22Rv1 (cell line): ENCODE data around the gene C12orf75.

Experiments used
- ZFX ChIP-seq: fragments of 450-650 bp; IDR thresholded peaks from 2 replicates; pipeline ENCODE4 v1.6.1; 2017; ENCODE audit warnings: antibody characterized with exemption, borderline replicate concordance
- TF ChIP-seq, protein P1 (sequence below): fragments of 450-650 bp; IDR thresholded peaks from 2 replicates; pipeline ENCODE4 v1.5.1; 2017; ENCODE audit warnings: mild to moderate bottlenecking

DNA sequence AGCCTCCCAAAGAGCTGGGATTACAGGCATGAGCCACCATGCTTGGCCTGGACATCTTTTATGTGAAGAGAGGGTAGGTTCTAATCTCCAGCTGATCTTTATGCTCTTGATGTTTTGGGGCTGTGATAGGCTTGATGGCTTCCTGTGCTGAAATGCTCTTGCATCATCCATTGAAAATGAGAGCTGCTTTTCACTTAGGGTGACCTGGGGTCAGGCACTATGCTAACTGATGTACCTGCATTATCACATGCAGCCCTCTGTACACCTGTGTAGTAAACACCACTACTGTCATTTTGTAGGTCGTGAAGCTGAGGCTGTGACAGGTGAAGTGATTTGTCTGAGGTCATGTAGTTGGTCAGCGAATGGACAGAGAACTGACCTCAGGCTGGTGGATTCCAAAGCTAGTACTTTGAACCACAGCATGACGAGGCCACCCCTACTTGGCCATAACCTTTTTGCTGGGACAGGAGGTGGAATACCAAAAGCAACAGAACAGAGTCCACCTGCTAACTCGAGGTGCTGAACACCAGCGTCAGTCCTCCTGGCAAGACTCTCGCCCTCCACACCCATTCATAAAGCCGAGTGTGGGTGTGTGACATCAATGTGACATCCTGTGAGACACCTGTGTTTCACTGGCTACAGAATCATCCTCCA lies 69.1 kb downstream of the C12orf75 start:
- TF ChIP-seq, protein P1, sequence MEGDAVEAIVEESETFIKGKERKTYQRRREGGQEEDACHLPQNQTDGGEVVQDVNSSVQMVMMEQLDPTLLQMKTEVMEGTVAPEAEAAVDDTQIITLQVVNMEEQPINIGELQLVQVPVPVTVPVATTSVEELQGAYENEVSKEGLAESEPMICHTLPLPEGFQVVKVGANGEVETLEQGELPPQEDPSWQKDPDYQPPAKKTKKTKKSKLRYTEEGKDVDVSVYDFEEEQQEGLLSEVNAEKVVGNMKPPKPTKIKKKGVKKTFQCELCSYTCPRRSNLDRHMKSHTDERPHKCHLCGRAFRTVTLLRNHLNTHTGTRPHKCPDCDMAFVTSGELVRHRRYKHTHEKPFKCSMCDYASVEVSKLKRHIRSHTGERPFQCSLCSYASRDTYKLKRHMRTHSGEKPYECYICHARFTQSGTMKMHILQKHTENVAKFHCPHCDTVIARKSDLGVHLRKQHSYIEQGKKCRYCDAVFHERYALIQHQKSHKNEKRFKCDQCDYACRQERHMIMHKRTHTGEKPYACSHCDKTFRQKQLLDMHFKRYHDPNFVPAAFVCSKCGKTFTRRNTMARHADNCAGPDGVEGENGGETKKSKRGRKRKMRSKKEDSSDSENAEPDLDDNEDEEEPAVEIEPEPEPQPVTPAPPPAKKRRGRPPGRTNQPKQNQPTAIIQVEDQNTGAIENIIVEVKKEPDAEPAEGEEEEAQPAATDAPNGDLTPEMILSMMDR, result no peak
- no peak for TF ChIP-seq ZFX
